IMR-90 (cell line): Measurements from ENCODE around the gene TBC1D22A. TPM values are rescaled to one million over a fixed set of nuclear protein-coding genes. Genes with fewer than 3 reads are reported as not detected.

Source experiments
- NFE2L2 ChIP-seq: fragments of 150-350 bp; IDR thresholded peaks from 2 replicates; pipeline ENCODE4 v1.6.1; 2016; ENCODE audit warnings: low read depth, mild to moderate bottlenecking, low read length
- RAD21 ChIP-seq: IDR thresholded peaks from 2 replicates; pipeline ENCODE4 v1.6.1; 2012; ENCODE audit warnings: low read length, improper control_type of control experiment
- polyA plus RNA-seq, 3 experiments: library from polyadenylated mRNA; depleted of rRNA; stranded (reverse); fragments of >200 nt; gene quantifications; 2 replicates each; pipeline ENCODE4 v1.2.3, GENCODE V29; 2012; ENCODE audit warnings: low replicate concordance in 1 of 3
- total RNA-seq: library from RNA; depleted of rRNA; stranded (reverse); fragments of >200 nt; gene quantifications from 2 replicates; pipeline ENCODE4 v1.2.3, GENCODE V29; 2012
- TF ChIP-seq, protein P1 (sequence below): conservative IDR thresholded peaks from 2 replicates; pipeline ENCODE4 v1.5.1; 2012; ENCODE audit warnings: mild to moderate bottlenecking, low read depth, low read length, improper control_type of control experiment

The TBC1D22A gene
- total and polyA plus RNA-seq, 2 of the 4 experiments (the other 2 are of a cell fraction): 9.0 to 16.7 TPM

- TF ChIP-seq, protein P1, sequence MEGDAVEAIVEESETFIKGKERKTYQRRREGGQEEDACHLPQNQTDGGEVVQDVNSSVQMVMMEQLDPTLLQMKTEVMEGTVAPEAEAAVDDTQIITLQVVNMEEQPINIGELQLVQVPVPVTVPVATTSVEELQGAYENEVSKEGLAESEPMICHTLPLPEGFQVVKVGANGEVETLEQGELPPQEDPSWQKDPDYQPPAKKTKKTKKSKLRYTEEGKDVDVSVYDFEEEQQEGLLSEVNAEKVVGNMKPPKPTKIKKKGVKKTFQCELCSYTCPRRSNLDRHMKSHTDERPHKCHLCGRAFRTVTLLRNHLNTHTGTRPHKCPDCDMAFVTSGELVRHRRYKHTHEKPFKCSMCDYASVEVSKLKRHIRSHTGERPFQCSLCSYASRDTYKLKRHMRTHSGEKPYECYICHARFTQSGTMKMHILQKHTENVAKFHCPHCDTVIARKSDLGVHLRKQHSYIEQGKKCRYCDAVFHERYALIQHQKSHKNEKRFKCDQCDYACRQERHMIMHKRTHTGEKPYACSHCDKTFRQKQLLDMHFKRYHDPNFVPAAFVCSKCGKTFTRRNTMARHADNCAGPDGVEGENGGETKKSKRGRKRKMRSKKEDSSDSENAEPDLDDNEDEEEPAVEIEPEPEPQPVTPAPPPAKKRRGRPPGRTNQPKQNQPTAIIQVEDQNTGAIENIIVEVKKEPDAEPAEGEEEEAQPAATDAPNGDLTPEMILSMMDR: no peak
- no peak for TF ChIP-seq NFE2L2
- no peak for TF ChIP-seq RAD21
Observed at GRCh38 chr22:46915950-46916730, 153.7 kb downstream of the TBC1D22A start (continued).
